ENCODE data around the gene MAP3K21. TPM values are rescaled to one million over a fixed set of nuclear protein-coding genes. Genes with fewer than 3 reads are reported as not detected.

MAP3K21 gene
- polyA plus RNA-seq, 1 donor (not counting 4 experiments of a cell fraction or from before 2014, with no cell fraction given), result 6.4 TPM

- H3K4me2 ChIP-seq (ENCODE audit: control insufficient read depth, extremely low read depth, insufficient read depth, low read depth, low read length), result no peak overlapping the region
- no peaks in the 10 kb centered on the region for H3K27me3 ChIP-seq (ENCODE audit: control insufficient read depth, extremely low read depth, insufficient read depth, low read length)
- H4K20me1 ChIP-seq (ENCODE audit: control insufficient read depth, extremely low read depth, insufficient read depth, low read length), result no peaks in the 10 kb centered on the region
- TF ChIP-seq EZH2 (IDR thresholded peaks at IDR 0.05; ENCODE audit: low read length), result no peak
- no peak for TF ChIP-seq CTCF (optimal IDR thresholded peaks at IDR 0.05 in 1 of 3, IDR thresholded peaks at IDR 0.05 in 1 of 3, conservative IDR thresholded peaks at IDR 0.05 in 1 of 3; ENCODE audit: extremely low read depth in 1 of 3, insufficient read depth in 2 of 3, low read length in 3 of 3)
- no peaks in the 10 kb centered on the region for H3K9me3 ChIP-seq (ENCODE audit: control insufficient read depth, low read depth, low read length)
- H3K4me1 ChIP-seq (ENCODE audit: control insufficient read depth, extremely low read depth, insufficient read depth, low read length), result no peaks in the 10 kb centered on the region
- no peak overlapping the region for H3K9ac ChIP-seq (ENCODE audit: control insufficient read depth, extremely low read depth, insufficient read depth, low read length)
- dilution Hi-C loops (cut with MboI; ENCODE audit: extremely low pct_ligation_motif_present, low sequenced_read_pairs), result no loop called here
- peaks cover 15% of the 10 kb centered on the region for H3K79me2 ChIP-seq (ENCODE audit: control insufficient read depth, insufficient read depth, low read length)
- H3K27ac ChIP-seq (ENCODE audit: control insufficient read depth, insufficient read depth, low read length), result no peak overlapping the region
- DNase-seq (ENCODE audit: low read depth, low spot score), result no peak
- no peak overlapping the region for H2AFZ ChIP-seq (ENCODE audit: control insufficient read depth, low read length)
- FAIRE-seq, result no peak
- no peak overlapping the region for H3K4me3 ChIP-seq (ENCODE audit: control insufficient read depth in 2 of 3, extremely low read depth in 1 of 3, insufficient read depth in 2 of 3, low read depth in 1 of 3, low read length in 3 of 3)
- no peaks in the 10 kb centered on the region for H3K9me1 ChIP-seq (ENCODE audit: control insufficient read depth, extremely low read depth, insufficient read depth, low read length)
- H3K36me3 ChIP-seq (ENCODE audit: control insufficient read depth in 2 of 2, extremely low read depth in 1 of 2, insufficient read depth in 2 of 2, low read length in 2 of 2), result no peaks in the 10 kb centered on the region
Observed at GRCh38 chr1:233336554-233337456, 9.3 kb downstream of the MAP3K21 start.

- dilution Hi-C loops (cut with MboI; ENCODE audit: extremely low pct_ligation_motif_present, low sequenced_read_pairs), result no loop called here
- Histone ChIP-seq H3K27me3 (ENCODE audit: control insufficient read depth, extremely low read depth, insufficient read depth, low read length) (no peaks in the 10 kb centered on the region), H3K27ac (ENCODE audit: control insufficient read depth, insufficient read depth, low read length) (no peak overlapping the region), H4K20me1 (ENCODE audit: control insufficient read depth, extremely low read depth, insufficient read depth, low read length) (no peaks in the 10 kb centered on the region), H3K9ac (ENCODE audit: control insufficient read depth, extremely low read depth, insufficient read depth, low read length) (no peak overlapping the region), H3K36me3 (ENCODE audit: control insufficient read depth in 2 of 2, extremely low read depth in 1 of 2, insufficient read depth in 2 of 2, low read length in 2 of 2) (no peaks in the 10 kb centered on the region), H3K9me1 (ENCODE audit: control insufficient read depth, extremely low read depth, insufficient read depth, low read length) (no peaks in the 10 kb centered on the region), H2AFZ (ENCODE audit: control insufficient read depth, low read length) (no peak overlapping the region), H3K4me3 (ENCODE audit: control insufficient read depth in 2 of 3, extremely low read depth in 1 of 3, insufficient read depth in 2 of 3, low read depth in 1 of 3, low read length in 3 of 3) (no peak overlapping the region), H3K79me2 (ENCODE audit: control insufficient read depth, insufficient read depth, low read length) (peaks cover 10% of the 10 kb centered on the region), H3K4me1 (ENCODE audit: control insufficient read depth, extremely low read depth, insufficient read depth, low read length) (no peaks in the 10 kb centered on the region), H3K9me3 (ENCODE audit: control insufficient read depth, low read depth, low read length) (no peaks in the 10 kb centered on the region), H3K4me2 (ENCODE audit: control insufficient read depth, extremely low read depth, insufficient read depth, low read depth, low read length) (no peak overlapping the region)
- TF ChIP-seq CTCF (optimal IDR thresholded peaks at IDR 0.05 in 1 of 3, IDR thresholded peaks at IDR 0.05 in 1 of 3, conservative IDR thresholded peaks at IDR 0.05 in 1 of 3; ENCODE audit: extremely low read depth in 1 of 3, insufficient read depth in 2 of 3, low read length in 3 of 3), result no peak
- no peak for TF ChIP-seq EZH2 (IDR thresholded peaks at IDR 0.05; ENCODE audit: low read length)
- no peak for FAIRE-seq
- no peak for DNase-seq (ENCODE audit: low read depth, low spot score)
Observed at GRCh38 chr1:233337505-233337904, 10.0 kb downstream of the MAP3K21 start.

All from keratinocyte (primary cell).